ENCODE data around the gene FAM234B. TPM values are rescaled to one million over a fixed set of nuclear protein-coding genes. Genes with fewer than 3 reads are reported as not detected.

Gene FAM234B
- total and polyA plus RNA-seq, 7 donors: 0.60 to 5.0 (median 2.9) TPM

DNA sequence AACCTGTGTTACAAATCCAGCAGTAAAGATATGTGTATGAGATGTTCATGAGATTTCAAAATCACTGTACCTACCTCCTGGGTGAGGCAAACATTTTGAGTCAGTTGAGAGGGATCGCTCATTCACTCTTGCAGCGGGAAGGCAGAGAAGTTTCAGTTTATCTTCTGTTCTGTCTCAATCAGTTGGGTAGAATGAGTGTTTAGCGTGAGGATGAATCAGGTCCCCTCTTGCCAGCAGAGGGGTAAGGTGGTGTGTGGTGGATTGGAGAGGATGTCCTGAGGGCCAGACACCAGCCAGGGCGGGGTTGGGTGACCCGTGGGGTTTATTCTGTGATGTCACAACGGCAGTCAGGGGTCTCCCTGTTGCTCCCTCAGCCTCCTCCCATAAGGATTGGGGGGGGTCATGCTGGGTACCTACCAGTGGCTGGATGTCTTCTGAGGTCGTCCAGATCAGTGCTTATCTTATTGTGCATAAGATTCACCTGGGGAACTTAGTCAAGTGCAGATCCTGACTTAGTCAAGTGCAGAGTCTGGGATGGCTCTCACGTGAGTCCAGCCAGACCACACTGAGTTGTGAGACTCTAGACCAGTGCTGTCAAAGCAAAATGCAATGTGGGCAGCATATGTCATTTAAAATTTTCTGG, 59.3 kb downstream of the FAM234B start, which contains the start of gene GSG1:
Gene GSG1 (minus strand): TSS at position 277 of the 643 bp plus-strand sequence. CDS start 155 bp downstream, at position 122.
- no peaks in the 10 kb centered on the region for H3K9me3 ChIP-seq
- DNase-seq: no peak
- no peaks in the 10 kb centered on the region for H3K36me3 ChIP-seq
- peaks cover 0 to 34% (median 27%) of the 10 kb centered on the region in 4 donors for H3K4me1 ChIP-seq
- no peak for TF ChIP-seq EP300 (IDR thresholded peaks at IDR 0.05)
- TF ChIP-seq POLR2A (IDR thresholded peaks at IDR 0.05): no peak
- TF ChIP-seq POLR2AphosphoS5 (IDR thresholded peaks at IDR 0.05): no peak
- TF ChIP-seq, protein P1, sequence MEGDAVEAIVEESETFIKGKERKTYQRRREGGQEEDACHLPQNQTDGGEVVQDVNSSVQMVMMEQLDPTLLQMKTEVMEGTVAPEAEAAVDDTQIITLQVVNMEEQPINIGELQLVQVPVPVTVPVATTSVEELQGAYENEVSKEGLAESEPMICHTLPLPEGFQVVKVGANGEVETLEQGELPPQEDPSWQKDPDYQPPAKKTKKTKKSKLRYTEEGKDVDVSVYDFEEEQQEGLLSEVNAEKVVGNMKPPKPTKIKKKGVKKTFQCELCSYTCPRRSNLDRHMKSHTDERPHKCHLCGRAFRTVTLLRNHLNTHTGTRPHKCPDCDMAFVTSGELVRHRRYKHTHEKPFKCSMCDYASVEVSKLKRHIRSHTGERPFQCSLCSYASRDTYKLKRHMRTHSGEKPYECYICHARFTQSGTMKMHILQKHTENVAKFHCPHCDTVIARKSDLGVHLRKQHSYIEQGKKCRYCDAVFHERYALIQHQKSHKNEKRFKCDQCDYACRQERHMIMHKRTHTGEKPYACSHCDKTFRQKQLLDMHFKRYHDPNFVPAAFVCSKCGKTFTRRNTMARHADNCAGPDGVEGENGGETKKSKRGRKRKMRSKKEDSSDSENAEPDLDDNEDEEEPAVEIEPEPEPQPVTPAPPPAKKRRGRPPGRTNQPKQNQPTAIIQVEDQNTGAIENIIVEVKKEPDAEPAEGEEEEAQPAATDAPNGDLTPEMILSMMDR (IDR thresholded peaks at IDR 0.05): no peak
- H3K27ac ChIP-seq: peak within 1 kb of the TSS; percentile 78 to 93 (median 80)
- WGBS, 2 donors: 87 to 89% methylated on average over 8 of the region's 8 CpGs
- intact Hi-C loops (cut with DNase I): loop anchor here (5.0 kb wide), 1 partner anchor 94 kb away; the partner anchor contains the start of gene EMP1
- no peaks in the 10 kb centered on the region for H3K27me3 ChIP-seq
- no peak within 1 kb of the TSS for H3K4me3 ChIP-seq

GRCh38 chr12:13104409-13104808, 60.2 kb downstream of the FAM234B start:
- no peak overlapping the region for H3K27ac ChIP-seq
- no peak overlapping the region for H3K4me3 ChIP-seq
- DNase-seq: no peak
- H3K4me1 ChIP-seq: peaks cover 0 to 25% (median 18%) of the 10 kb centered on the region in 4 donors
- WGBS, 2 donors: 92 to 93% methylated on average over 3 of the region's 3 CpGs
- intact Hi-C loops (cut with DNase I): loop anchor here (5.0 kb wide), 1 partner anchor 93 kb away; the partner anchor contains the start of gene EMP1
- H3K27me3 ChIP-seq: no peaks in the 10 kb centered on the region
- TF ChIP-seq EP300 (IDR thresholded peaks at IDR 0.05) (no peak), POLR2AphosphoS5 (IDR thresholded peaks at IDR 0.05) (no peak), POLR2A (IDR thresholded peaks at IDR 0.05) (no peak)
- TF ChIP-seq, protein P1 (IDR thresholded peaks at IDR 0.05): no peak
- no peaks in the 10 kb centered on the region for H3K9me3 ChIP-seq
- no peaks in the 10 kb centered on the region for H3K36me3 ChIP-seq

GRCh38 chr12:13105781-13106180, 61.6 kb downstream of the FAM234B start:
- Histone ChIP-seq H3K4me1 (peaks cover 0 to 13% (median 8%) of the 10 kb centered on the region in 4 donors), H3K27ac (no peak overlapping the region), H3K9me3 (no peaks in the 10 kb centered on the region), H3K27me3 (no peaks in the 10 kb centered on the region), H3K4me3 (no peak overlapping the region), H3K36me3 (no peaks in the 10 kb centered on the region)
- intact Hi-C loops (cut with DNase I): no loop called here
- WGBS, 2 donors: 87 to 98% methylated on average over 1 of the region's 1 CpG
- DNase-seq: no peak
- TF ChIP-seq POLR2AphosphoS5 (IDR thresholded peaks at IDR 0.05): no peak
- TF ChIP-seq EP300 (IDR thresholded peaks at IDR 0.05): no peak
- no peak for TF ChIP-seq POLR2A (IDR thresholded peaks at IDR 0.05)
- TF ChIP-seq, protein P1 (IDR thresholded peaks at IDR 0.05): no peak

DNA sequence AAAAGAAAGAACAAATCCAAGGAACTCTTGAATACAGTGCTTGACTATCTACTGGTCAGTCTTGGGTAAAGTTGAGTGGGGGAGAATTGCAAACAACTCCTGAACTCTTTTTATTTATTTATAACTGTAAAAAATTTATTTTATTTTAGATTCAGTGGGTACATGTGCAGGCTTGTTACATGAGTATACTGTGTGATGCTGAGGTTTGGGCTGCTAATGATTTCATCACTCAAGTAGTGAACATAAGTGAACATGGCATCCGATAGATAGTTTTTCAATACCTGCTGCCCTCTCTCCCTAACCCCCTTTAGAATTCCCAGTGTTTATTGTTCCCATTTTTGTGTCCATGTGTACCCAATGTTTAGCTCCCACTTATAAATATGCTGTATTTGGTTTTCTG, 62.5 kb downstream of the FAM234B start:
- Histone ChIP-seq H3K27me3 (no peaks in the 10 kb centered on the region), H3K9me3 (no peaks in the 10 kb centered on the region), H3K36me3 (no peaks in the 10 kb centered on the region), H3K4me1 (peaks cover 0 to 7% (median 4%) of the 10 kb centered on the region in 4 donors), H3K27ac (no peak overlapping the region), H3K4me3 (no peak overlapping the region)
- TF ChIP-seq EP300 (IDR thresholded peaks at IDR 0.05): no peak
- TF ChIP-seq, protein P1 (IDR thresholded peaks at IDR 0.05): no peak
- no peak for TF ChIP-seq POLR2A (IDR thresholded peaks at IDR 0.05)
- no peak for TF ChIP-seq POLR2AphosphoS5 (IDR thresholded peaks at IDR 0.05)
- 98% methylated on average over 1 of the region's 1 CpG for WGBS, 2 donors
- no peak for DNase-seq
- intact Hi-C loops (cut with DNase I): no loop called here

Data from sigmoid colon (tissue), 7 donors.